GM19468 (cell line): ENCODE results near the gene HOOK1.
"Not testable (repeated sequence)": the region's sequence is repeated elsewhere in the genome, so short reads cannot be mapped to it uniquely, and the experiment has no call there.

Experiments used
- ATAC-seq: cut with Tn5 transposase; IDR thresholded peaks from one replicate; pipeline ENCODE4 v1.9.1; 2021; ENCODE audit warnings: mild to moderate bottlenecking, moderate library complexity, moderate number of reproducible peaks; ENCODE audit not compliant: unreplicated experiment; ENCODE audit errors: extremely low read depth

HOOK1 gene

GRCh38 chr1:59880735-59881134 lies 66.0 kb downstream of the HOOK1 start:
- no peak for ATAC-seq

- ATAC-seq = no peak
Observed at GRCh38 chr1:59885160-59885832, 70.5 kb downstream of the HOOK1 start.

DNA sequence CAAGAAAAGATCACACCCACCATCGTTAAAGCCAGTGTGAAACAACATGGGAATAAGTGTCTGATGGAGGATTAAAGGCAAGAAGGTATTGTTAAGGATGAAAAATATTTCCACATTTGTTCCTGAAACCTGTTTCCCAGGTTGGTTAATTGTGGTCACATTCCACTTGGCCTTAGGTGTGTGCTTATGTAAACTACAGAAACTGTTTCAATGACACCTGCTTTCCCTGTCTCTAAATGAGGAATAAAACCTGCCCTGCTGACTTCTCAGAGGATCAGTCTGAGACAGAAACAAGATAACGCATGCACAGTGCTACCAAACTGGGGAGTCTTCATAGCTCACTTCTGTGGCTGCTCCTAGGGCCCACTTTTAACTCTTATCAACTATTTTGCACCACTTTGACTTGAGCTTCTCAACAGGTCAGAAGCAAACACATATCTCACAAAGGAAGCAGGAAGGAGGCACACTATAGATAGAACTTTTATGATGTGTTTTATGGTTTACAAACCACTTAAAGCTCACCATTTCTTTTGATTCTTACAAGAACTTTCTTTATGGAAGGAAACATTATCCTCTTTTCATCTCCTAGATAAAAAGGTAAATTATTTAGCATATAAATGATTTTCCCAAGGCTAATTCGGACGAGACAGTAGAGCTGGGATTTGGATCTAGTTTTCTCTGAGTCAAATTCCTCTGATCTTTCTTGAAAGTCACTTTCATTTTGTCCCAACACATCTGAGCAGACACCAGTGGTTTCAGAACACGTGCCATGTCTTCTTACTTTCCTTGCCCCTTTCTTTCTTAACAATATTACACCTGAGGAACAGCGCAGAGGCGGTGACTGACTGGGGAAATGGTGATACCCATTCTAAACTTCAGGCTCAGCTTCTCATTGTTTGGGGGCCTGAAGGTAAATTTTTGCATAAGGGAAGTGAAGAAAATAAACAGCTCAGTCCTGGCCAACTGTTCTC lies 78.4 kb downstream of the HOOK1 start:
- ATAC-seq = no peak

- no peak for ATAC-seq
Observed at GRCh38 chr1:59897165-59897564, 82.4 kb downstream of the HOOK1 start.

GRCh38 chr1:59898927-59899326 lies 84.2 kb downstream of the HOOK1 start:
- ATAC-seq = no peak

- ATAC-seq = no peak
Observed at GRCh38 chr1:59900640-59901039, 85.9 kb downstream of the HOOK1 start.

DNA sequence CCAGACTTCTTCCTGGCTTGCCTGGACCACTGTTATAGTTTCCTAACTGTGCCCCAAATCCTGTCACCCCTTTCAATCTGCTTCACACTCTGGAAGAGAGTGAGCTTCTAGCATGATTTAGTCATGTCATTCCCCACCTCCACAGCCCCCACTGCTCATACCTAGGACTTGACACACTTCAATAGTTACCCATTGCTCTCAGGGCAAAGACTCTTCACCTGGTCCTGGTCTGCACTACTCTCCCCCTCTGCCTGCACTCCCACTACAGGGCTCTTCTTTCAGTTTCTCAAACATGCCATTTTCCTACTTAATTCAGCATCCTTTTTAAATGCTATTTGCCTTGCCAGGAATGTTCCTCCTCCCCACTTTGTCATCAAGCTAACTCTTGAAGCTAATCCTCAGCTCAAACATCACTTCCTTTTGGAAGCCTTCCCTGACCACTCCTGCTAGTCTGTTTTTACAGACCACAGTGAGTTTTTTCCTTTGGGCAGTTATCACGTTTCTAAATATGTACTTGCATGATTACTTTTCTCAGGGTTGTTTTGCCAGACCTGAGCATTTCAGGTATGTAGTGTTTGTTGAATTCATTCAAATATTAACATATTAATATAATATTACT lies 87.1 kb downstream of the HOOK1 start:
- ATAC-seq = no peak

DNA sequence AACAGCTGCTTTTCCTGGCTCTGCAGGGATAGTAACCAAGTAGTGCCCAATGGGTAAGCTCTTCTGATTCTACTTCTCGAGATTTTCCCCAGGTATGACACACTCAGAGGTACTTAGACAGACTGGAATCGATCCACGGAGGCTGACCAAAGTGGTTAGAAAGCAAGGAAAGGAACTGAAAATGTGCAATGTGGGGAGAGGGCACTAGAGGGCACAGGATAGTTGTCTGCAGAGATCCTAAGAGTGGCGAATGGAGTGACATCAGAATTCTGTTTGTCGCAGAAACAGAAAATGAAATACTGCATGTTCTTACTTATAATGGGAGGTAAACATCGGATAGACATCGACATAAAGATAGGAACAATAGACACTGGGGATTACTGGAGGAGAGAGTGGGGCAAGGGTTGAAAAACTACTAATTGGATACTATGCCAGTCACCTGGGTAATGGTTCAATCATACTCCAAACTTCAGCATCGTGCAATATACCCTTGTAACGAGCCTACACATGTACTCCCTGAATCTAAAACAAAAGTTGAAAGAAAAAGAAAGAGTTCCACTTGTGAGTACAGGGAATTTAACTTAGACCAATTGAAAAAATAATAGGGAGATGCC lies 88.5 kb downstream of the HOOK1 start:
- peak; percentile 72 for ATAC-seq

- no peak for ATAC-seq
Observed at GRCh38 chr1:59906931-59907330, 92.2 kb downstream of the HOOK1 start.

GRCh38 chr1:59908084-59908483 lies 93.3 kb downstream of the HOOK1 start:
- ATAC-seq = no peak

DNA sequence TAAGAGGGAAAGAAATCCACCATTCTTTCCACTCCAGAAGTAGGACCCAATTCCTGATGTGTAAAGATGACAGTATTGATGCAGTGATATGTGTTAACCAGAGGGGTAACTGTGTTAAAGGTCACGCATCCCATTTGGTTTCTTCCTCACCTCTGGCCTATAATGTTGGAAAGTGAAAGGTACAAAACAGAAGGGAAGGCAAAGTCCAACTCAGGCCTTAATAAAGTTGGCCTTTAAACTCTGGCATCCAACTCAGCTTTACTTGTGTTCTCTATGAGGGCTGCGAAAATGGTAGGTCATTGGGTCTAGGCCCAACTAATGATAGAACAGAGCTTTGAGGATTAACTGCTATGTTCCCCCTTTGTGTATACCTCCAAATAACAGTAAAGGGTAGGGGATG lies 93.9 kb downstream of the HOOK1 start:
- no peak for ATAC-seq

- ATAC-seq = not testable (repeated sequence)
Observed at GRCh38 chr1:59914791-59915286, 100.1 kb downstream of the HOOK1 start.

DNA sequence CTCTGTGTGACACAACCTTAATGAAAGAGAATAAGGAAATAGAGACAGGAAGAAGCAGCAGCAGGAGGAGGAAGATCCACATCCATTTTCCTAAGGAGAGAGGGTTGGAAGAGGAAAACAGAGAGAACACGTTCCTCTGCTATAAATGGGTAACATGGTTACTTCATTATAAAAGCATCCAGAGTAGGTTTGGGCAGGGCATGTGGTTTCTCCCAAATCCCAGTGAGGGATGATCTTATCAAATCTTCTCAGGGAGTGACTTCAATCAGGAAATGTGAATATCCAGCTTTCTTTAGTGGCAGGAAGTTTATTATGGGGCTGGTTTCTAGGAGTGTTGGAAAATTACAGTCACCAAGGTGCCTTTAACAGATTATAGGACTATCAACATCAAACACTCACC lies 100.8 kb downstream of the HOOK1 start:
- no peak for ATAC-seq

- ATAC-seq = no peak
Observed at GRCh38 chr1:59917026-59917784, 102.5 kb downstream of the HOOK1 start.

- ATAC-seq = no peak
Observed at GRCh38 chr1:59917785-59918180, 103.0 kb downstream of the HOOK1 start.

DNA sequence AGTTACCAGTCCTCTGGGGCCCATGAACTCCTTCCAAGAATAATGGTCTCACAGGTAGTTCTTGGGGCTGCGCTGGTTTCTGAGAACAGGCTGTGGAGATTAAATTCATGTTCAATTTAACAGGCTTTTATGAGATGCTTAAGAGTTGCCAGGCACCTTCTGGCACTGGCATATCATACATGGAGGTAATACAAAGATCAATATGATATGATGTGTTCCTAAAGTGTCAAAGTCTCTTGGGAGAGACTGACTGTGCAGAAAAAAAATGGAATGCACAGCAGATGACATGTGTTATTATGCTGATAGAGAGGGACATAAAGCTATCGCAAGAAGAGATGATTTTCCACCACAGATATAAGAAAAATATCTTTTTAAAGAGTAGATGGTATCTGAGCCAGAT lies 105.0 kb downstream of the HOOK1 start:
- ATAC-seq = no peak

- not testable (repeated sequence) for ATAC-seq
Observed at GRCh38 chr1:59921258-59921899, 106.6 kb downstream of the HOOK1 start.

DNA sequence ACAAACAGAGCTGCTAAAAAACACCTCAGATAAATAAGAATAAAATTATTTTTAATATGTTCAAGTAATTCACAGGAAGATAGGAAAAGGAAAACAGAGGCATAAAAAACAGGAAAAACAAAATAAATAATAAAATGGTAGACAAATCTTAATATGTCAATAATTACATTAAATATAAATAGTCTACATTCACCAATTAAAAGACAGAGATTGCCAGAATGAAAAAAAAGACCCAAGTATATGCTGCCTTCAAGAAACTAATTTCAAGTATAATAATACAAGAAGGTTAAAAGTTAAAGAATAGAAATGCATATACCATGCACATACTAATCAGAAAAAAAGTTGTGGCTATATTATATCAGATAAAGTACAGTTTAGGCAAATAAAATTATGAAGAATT lies 109.9 kb downstream of the HOOK1 start:
- no peak for ATAC-seq
